Mesenteric fat pad (tissue), 1 donor: ENCODE data around the gene TRDMT1. TPM values are rescaled to one million over a fixed set of nuclear protein-coding genes. Genes with fewer than 3 reads are reported as not detected.
"Not testable (repeated sequence)": the region's sequence is repeated elsewhere in the genome, so short reads cannot be mapped to it uniquely, and the experiment has no call there.

Source experiments
- DNase-seq: peaks from one replicate; pipeline ENCODE4 v3.0.0-alpha.2; 2020; ENCODE audit warnings: low spot score
- total RNA-seq: library from RNA; stranded (reverse); fragmentation: NEBNext Ultra II Directional; extraction: Animal tissue kit (Norgen Biotek cat#: 25700); gene quantifications from one replicate; pipeline ENCODE4 v1.2.1, GENCODE V29; 2021
- donor health status: DM: yes; HTN: yes; CAD: no.

TRDMT1 gene
- total RNA-seq, 1 donor from 2014 or later: 7.1 TPM

GRCh38 chr10:17140386-17140761, 61.1 kb downstream of the TRDMT1 start:
- DNase-seq: no peak

DNA sequence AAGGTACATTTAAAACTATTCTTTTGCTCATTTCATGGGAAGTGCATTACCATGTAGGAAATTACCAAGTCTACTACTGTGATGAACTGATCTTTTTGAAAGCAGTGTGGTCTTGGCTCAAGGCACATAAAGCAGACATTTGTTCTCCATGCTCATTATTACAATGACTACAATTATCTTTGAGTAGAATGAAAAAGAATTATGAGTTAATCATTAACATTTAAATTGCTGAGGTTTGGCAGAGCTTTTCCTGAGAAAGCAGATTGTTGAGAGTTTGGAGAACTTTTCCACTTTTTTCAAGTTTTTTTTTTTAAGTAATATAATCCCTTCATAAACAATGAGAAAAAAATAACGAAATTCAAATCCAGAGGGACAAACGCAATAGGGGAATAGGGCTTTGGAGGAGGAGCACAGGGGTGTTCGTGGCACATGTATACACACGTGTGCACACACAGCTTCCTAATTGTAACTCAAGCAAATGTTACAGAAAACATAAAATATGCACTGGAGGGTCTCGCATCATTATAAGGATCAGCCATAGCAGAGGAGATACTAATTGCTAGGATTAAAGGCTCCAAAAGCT, 62.9 kb downstream of the TRDMT1 start:
- DNase-seq: no peak

DNA sequence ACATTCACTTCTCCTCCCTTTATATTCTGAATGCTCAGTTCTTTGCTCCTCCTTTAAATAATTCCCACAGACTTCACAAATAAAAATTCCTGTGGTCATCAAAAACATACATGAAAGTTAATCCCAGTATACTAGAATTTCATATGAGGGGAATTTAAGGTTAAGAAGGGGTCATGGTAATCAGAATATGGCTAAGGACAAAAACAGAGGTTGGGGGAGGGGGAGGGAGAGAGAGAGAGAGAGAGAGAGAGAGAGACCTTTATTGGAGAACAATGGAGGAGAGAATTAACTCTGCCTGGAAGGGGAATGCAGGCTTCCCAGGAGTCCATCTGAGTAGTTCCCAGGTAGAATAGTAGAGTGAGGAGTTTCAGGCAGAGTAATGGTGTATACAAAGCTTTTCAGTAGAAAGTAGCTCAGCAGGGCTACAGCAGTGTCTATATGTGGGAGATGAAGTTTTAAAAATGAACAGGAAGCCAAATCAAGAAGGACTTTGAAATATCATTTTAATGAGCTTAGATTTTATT, 66.7 kb downstream of the TRDMT1 start:
- no peak for DNase-seq

- DNase-seq: no peak
Measured at GRCh38 chr10:17134282-17134681, 67.2 kb downstream of the TRDMT1 start.

DNA sequence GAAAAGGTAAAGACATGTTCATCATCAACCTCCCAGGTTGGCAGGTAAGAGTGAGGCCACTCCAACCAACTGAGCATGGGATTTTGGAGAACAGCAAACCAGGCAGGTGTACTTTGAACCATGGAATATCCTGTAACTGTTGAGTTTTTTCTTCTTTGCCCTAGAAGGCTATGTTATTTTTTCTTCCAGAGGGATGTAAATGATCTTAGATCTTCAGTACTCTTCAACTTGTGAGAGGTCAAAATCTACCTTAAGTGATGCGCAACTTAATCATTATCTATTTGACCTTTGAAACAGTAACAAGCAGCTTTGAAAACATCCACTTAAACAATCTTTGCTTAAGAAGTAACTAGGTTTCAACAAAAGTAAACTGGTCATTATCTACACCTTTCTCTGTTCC, 71.7 kb downstream of the TRDMT1 start, which contains the start of gene CUBN:
Gene CUBN, minus strand, starts transcription at position 71 of the 400 bp plus-strand sequence. Its CDS starts 46 bp downstream, at position 25.
- DNase-seq: no peak

DNA sequence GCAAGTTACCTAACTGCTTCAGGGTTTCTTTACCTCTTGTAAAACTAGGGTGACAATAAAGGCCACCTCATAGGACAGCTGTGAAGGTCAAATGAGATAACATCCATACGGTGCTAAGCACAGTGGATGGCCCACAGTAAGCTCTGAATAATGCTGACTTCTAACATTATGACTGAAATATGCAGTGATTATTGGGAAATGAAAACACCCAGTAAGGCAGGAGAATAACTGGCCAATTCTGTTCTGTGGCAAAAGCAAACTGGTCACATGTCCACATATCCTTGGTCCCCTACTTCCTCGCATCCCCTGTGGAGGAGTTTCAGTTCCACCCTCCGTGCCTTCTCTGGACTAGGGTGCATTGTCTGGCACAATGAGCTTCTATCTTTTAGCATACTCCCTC, 73.2 kb downstream of the TRDMT1 start:
- DNase-seq: no peak

DNA sequence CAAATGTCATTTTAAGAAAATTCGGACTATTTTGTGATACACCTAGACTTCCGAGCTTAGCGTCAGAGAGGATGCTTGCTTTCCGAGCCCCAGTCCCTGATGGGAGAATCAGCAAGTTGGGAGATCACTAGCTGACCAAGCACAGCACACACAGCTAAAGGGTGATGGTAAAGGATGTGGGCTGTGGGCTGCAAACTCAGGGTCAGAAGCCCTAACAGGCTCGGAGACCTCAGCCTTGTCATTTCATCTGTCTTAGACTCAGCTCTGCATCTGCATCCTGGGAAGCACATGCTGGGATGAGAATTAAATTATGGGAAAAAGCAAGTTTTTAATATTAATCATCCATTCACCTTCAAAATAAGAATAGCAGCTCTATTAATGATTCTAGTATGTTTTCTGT, 75.1 kb downstream of the TRDMT1 start:
- DNase-seq: no peak

GRCh38 chr10:17125206-17125893, 76.1 kb downstream of the TRDMT1 start:
- DNase-seq: no peak

DNA sequence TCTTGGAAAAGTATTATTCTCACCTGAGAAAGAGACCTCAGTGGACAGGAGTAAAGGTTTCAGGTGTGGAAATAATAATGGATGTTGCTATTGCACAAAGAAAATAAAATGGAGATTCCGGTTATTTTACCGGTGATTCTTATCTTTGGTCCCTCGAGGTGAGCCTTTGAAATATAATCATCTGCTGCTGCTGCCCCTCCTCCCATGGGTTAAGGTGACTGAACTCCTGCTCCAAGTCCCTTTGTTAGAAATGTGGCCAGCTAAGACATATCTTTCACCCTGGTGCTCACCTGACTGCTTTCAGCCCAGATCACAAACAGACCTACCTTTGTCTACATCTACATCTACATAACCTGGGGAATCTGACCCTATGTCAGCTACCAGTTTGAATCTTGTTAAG, 77.5 kb downstream of the TRDMT1 start:
- no peak for DNase-seq

DNA sequence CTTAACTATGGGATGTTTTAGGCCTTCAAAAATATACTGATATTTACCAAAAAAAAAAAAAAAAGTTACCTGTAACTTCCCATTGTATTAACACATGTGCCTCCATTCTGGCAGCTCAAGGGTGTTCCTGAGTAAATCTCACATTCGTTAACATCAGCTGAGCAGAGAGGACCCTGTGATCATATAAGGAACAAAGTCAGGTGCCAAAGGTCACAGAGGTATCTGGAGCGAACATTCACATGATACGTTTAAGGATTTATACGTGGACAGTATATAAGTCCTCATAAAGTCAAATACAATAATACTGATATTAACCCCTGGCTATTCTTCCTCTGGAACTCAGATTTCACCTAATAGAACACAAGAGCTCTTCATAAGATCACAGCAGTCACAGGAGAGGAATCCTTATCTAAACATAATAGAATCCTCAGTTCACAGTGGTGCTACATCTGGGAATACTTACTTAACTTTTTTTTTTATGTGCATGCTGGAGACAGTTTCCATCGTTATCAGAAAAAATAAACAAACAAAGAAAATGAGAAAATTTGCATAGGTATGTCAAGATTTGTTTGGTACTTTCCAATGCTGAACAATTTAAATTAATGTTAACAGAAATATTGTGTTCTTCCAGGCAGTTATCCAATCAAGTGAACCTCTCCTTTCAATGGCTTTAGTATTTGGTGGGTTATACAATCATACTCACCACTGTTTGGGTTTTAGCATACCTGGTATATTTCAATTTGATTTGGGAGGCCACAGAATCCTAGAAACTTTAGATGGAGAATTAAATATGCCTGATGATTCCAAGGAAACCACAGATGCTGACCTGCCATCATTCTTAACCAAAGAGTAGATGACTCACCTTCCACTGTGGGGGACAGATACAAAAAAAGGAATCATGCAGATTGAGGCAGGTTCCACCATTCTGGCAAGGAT, 78.5 kb downstream of the TRDMT1 start:
- DNase-seq: no peak

DNA sequence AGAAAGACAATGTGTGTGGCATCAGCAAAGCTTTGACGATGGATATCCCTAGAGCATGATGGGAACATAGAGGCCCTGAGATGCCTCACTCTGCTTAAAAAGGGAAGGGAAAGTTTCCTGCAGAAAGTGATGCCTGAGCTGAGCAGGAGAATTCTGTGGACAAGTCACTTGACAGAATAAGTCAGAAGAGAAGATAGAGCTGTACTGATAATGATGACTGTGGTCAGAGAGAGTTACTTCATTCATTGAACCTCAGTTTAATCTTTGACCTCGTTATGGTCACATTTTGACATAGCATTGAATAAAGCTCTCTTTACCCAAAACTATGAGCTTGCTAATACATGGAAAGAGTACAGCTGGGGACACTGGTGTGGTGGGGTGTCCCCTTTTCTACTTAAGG, 79.4 kb downstream of the TRDMT1 start:
- no peak for DNase-seq

DNA sequence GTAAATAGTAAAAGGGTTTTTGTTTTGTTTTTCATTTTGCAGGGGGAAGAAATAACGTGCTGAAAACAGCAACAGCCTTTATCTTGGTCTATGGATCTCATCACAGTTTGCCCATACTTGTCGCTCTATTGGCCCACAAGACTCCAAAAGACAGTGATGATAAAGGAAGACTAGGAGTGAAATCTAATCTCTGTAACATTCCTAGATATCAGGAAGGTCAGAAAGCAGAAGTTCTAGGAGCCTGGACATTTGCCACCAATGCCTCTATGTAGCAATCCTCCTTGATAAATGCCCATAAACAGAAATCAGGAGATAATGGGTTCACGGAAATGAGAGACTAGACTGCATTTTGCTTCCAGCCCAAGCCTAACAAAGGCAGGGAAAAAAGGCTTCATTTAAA, 80.8 kb downstream of the TRDMT1 start:
- DNase-seq: no peak

GRCh38 chr10:17119845-17120244, 81.6 kb downstream of the TRDMT1 start:
- DNase-seq: no peak

DNA sequence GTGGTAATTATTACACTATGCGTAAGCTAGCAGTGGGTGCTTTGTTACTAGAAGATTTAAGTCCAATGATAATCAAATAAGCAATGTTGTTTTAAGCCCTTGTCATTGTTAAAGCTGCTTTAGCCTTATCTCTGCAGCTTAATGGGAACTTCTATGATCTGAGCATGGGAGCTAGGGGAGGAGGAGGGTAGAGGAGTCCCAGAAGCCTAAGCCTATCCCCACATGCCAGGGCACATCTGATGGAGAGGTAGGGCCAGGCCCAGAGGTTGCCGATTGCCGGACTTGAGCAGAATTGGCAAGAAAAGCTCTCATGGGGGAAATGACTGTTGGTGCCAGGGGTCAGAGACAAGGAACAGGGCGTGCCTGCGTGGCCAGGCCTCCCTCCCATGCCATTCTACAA, 85.3 kb downstream of the TRDMT1 start:
- no peak for DNase-seq

DNA sequence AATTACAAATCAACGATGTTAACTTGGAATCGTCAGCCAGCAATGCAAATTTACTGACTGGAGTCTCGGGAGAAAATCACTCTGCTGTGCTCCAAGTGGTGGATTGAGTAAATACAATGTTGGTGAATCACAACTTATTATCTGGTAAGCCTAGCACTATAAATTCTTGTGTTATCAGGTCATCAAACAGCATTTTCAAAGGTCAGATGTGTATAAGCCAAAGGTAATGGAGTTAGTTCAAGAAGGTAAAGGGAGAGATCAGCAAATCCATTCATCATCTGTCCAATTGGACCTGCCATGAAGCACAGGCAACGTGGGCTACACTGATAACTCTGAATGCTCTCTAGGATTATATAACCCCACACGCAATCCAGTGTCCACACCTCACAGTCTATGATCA, 85.8 kb downstream of the TRDMT1 start:
- DNase-seq: no peak

DNA sequence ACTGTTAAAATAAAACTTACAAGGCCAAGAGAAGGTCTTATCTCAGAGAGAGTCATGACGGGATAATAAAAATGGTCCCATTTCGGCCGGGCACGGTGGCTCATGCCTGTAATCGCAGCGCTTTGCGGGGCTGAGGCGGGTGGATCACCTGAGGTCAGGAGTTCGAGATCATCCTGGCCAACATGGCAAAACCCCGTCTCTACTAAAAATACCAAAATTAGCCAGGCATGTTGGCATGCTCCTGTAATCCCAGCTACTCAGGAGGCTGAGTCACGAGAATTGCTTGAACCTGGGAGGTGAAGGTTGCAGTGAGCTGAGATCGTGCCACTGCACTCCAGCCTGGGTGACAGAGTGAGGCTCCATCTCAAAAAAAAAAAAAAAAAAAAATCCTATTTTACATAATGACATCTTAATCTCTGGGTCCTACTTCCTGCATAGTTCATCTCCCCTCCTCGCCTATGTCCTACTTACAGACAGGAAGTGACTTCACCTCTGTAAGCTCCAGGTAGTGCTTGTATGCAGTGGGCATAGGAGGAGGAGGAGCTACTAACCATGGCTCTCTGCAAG, 86.5 kb downstream of the TRDMT1 start:
- DNase-seq: not testable (repeated sequence)

DNA sequence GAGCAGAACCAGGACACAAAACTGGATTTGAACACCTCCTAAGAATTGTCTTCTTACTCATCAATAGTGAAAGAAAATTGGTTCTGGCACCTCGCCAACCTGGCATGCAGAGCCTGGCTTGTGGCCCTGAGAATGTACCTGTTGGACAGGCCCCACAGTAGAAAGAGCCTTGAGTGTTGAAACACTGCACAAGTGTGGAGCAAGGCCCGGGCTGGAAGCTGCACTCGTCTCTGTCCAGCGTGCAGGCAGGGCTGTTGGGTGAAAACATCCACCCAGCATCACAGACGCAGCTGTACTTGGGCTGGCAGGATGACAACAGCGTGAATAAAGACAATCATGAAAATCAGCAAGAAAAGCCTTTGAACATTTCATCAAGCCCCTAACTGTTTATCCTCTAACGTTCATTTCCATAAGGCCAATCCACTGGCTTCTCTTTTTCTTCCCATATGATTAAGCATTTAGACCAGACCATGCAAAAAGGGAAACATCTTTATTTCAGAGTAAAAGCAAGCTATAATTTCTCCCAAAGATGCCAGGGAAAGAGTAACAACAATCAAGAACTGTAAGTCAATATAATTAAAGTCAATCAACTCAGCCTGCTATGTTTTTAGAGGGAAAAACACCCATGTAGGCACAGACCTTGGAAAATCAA, 87.5 kb downstream of the TRDMT1 start:
- no peak for DNase-seq

DNA sequence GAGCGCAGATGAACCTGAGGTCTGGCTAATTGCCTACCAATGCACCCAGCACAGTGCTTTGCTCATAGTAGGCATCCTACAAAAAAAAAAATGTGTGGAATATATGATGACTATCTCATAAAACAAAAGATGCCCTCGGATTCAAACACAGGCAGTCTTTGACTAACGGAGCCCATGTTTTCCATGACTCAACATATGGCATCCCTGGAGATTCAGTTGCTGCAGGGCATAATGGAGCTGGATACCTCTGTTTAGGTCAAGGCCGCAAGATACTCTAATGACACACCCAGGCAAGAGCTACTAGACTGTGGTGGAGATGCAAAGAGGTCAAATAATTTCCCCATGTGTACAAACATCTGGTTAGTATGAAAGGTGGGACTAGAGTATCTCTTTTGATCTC, 88.1 kb downstream of the TRDMT1 start:
- no peak for DNase-seq

GRCh38 chr10:17112566-17112965, 88.9 kb downstream of the TRDMT1 start:
- DNase-seq: no peak

DNA sequence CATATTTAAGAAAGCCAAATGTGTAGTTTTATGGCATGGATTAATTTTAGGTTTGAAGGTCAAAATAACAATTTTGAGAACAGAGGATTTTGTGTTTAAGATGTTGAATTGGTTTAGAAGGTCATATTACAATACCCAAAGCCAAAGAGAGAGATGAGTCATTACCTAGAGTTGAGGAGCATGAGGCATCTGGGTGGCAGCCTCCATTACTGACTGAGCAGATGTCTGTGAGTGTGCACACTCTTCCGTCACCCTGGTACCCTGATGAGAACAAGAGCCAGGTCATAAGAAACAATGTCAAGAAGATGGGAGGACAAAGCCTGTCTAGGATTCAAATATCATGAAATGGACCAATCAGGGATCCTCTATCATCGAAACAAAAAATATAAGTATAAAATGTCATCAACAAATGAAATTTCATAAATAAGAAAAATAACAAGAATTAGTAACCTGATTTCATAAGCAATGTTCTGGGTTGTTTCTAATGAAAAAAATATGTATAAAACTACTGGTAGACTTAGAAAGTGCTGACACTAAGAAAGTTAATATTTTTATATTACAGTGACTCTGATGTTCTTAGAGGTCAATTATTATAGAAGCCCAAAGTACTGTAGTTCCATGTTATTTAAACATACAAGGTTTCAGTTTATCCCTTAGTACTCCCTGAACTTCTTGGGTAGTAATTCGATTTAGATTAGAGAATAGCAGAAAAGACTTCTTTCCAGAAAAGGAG, 91.8 kb downstream of the TRDMT1 start:
- no peak for DNase-seq
